ENCODE measurements around the gene DDX46.
"Not testable (repeated sequence)": the region's sequence is repeated elsewhere in the genome, so short reads cannot be mapped to it uniquely, and the experiment has no call there.

DDX46 gene

GRCh38 chr5:134758504-134759341 lies at the start of gene DDX46:
Gene DDX46, plus strand, starts transcription at chr5:134758779. Its CDS starts 160 bp downstream, at chr5:134758939.
- DNase-seq = peak; percentile 96

GRCh38 chr5:134714120-134714519 lies 44.5 kb upstream of the DDX46 start:
- no peak for DNase-seq

GRCh38 chr5:134714541-134714940 lies 44.0 kb upstream of the DDX46 start:
- no peak for DNase-seq

GRCh38 chr5:134715466-134715865 lies 43.1 kb upstream of the DDX46 start:
- not testable (repeated sequence) for DNase-seq

GRCh38 chr5:134724872-134725271 lies 33.7 kb upstream of the DDX46 start:
- DNase-seq = no peak

- no peak for DNase-seq
These were observed 25.8 kb upstream of the DDX46 start for GRCh38 chr5:134732819-134733218.

- DNase-seq = no peak
These were observed 23.3 kb upstream of the DDX46 start for GRCh38 chr5:134735243-134735642.

- DNase-seq = no peak
These were observed 22.3 kb upstream of the DDX46 start for GRCh38 chr5:134736173-134736812.

GRCh38 chr5:134738133-134738962 lies 20.2 kb upstream of the DDX46 start, which contains the start of gene CAMLG:
Gene CAMLG, plus strand, starts transcription at chr5:134738548. Its CDS starts 73 bp downstream, at chr5:134738621.
- DNase-seq = peak; percentile 98

GRCh38 chr5:134738963-134739661 lies 19.5 kb upstream of the DDX46 start:
- peak; percentile 42 for DNase-seq

GRCh38 chr5:134741052-134741451 lies 17.5 kb upstream of the DDX46 start:
- DNase-seq = no peak

GRCh38 chr5:134742134-134742533 lies 16.4 kb upstream of the DDX46 start:
- DNase-seq = no peak

GRCh38 chr5:134749415-134749814 lies 9.2 kb upstream of the DDX46 start:
- no peak for DNase-seq

GRCh38 chr5:134758176-134758503 lies 439 bp upstream of the DDX46 start:
- DNase-seq = no peak

- not testable (repeated sequence) for DNase-seq
These were observed 9.1 kb downstream of the DDX46 start for GRCh38 chr5:134767528-134768291.

GRCh38 chr5:134769206-134769605 lies 10.6 kb downstream of the DDX46 start:
- no peak for DNase-seq

GRCh38 chr5:134772461-134773125 lies 14.0 kb downstream of the DDX46 start:
- DNase-seq = no peak

GRCh38 chr5:134777366-134777765 lies 18.8 kb downstream of the DDX46 start:
- DNase-seq = no peak

- no peak for DNase-seq
These were observed 25.8 kb downstream of the DDX46 start for GRCh38 chr5:134784241-134784920.

GRCh38 chr5:134784946-134785620 lies 26.5 kb downstream of the DDX46 start:
- no peak for DNase-seq

Data from activated CD4-positive, alpha-beta T cell treated with anti-CD3 and anti-CD28 coated beads, Interleukin-2, amount 50 U/mL, for 16 hours (primary cell).